GM21737 (cell line): ENCODE measurements around the gene ZNF281.

Experiments used
- ATAC-seq: cut with Tn5 transposase; IDR thresholded peaks from one replicate; pipeline ENCODE4 v1.9.1; 2021; ENCODE audit warnings: mild to moderate bottlenecking, moderate library complexity; ENCODE audit not compliant: unreplicated experiment

ZNF281 gene

DNA sequence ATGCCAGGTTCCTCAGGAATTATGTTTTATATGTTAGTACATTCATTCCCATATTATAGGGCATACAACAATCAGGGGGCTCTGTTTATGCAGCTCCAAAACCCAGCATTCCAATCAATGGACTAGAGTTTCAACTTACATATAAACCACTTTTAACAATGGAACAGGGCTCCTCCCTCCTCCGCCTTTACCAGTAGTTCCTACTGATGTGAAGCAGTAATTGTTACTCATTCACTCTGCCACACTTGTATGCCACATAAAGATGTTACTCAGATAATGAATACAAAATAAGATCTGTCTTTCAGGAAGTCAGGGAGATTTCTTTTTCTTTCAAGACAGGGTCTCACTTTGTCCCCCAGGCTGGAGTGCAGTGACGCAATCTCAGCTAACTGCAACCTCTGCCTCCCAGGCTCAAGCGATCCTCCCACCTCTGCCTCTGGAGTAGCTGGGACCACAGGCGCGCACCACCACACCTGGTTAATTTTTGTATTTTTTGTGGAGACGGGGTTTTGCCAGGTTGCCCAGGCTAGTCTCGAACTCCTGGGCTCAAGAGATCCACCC is 17.1 kb downstream of the ZNF281 start:
- no peak for ATAC-seq

- ATAC-seq: no peak
Observed at GRCh38 chr1:200391747-200392146, 18.1 kb downstream of the ZNF281 start.

- ATAC-seq: no peak
Observed at GRCh38 chr1:200388791-200389190, 21.0 kb downstream of the ZNF281 start.

DNA sequence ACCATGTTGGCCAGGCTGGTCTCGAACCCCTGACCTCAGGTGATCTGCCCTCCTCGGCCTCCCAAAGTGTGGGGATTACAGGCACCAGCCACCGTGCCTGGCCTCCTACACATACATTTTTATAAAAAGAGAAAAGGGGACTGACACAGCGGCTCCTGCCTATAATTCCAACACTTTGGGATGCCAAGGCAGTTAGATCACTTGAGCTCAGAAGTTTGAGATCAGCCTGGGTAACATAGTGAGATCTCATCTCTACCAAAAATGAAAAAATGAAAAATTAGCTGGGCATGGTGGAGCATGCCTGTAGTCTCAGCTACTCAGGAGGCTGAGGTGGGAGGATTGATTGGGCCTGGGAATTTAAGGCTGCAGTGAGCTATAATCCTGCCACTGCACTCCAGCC is 23.4 kb downstream of the ZNF281 start:
- no peak for ATAC-seq

GRCh38 chr1:200384818-200385390 is 24.9 kb downstream of the ZNF281 start:
- ATAC-seq: peak; percentile 41

- ATAC-seq: no peak
Observed at GRCh38 chr1:200381256-200381984, 28.4 kb downstream of the ZNF281 start.

- ATAC-seq: peak; percentile 72
Observed at GRCh38 chr1:200380589-200381021, 29.2 kb downstream of the ZNF281 start.

- no peak for ATAC-seq
Observed at GRCh38 chr1:200379940-200380588, 29.8 kb downstream of the ZNF281 start.

DNA sequence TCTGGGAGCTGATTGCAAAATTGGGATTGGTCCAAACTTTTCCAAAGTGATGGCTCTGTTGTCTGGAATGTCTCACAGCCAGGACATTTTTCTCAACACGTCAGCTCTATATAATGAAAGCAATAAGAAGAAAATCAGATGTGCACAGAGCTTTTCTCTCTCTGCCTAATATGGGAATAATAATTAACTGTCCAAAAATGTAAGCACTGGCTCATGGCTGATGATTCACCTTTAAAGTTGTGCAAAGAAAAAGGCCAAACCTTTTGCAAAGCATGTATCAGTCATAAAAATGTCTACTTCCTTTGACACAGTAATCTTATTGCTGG is 30.4 kb downstream of the ZNF281 start:
- no peak for ATAC-seq

GRCh38 chr1:200378096-200378495 is 31.7 kb downstream of the ZNF281 start:
- ATAC-seq: no peak

DNA sequence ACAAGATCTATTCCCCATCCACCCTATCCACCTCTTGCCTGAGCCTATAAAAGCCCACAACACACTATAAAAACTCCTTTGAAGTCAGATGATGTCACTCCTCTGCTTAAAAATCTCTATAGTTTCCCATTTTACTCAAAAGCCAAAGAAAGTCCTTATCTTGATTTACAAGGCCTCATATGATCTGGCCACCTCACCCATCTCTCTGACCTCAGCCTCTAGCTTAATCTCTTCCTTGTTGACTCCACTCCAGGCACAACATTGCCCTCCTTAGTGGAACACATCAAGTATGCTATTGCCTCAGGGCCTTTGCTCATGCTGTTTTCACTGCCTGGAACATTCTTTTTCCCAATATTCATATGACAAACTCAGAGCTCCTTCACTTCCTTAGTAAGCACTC is 33.3 kb downstream of the ZNF281 start:
- ATAC-seq: no peak

- ATAC-seq: no peak
Observed at GRCh38 chr1:200374569-200375295, 35.1 kb downstream of the ZNF281 start.

GRCh38 chr1:200373811-200374231 is 36.0 kb downstream of the ZNF281 start:
- no peak for ATAC-seq

GRCh38 chr1:200372885-200373181 is 37.0 kb downstream of the ZNF281 start:
- ATAC-seq: no peak

DNA sequence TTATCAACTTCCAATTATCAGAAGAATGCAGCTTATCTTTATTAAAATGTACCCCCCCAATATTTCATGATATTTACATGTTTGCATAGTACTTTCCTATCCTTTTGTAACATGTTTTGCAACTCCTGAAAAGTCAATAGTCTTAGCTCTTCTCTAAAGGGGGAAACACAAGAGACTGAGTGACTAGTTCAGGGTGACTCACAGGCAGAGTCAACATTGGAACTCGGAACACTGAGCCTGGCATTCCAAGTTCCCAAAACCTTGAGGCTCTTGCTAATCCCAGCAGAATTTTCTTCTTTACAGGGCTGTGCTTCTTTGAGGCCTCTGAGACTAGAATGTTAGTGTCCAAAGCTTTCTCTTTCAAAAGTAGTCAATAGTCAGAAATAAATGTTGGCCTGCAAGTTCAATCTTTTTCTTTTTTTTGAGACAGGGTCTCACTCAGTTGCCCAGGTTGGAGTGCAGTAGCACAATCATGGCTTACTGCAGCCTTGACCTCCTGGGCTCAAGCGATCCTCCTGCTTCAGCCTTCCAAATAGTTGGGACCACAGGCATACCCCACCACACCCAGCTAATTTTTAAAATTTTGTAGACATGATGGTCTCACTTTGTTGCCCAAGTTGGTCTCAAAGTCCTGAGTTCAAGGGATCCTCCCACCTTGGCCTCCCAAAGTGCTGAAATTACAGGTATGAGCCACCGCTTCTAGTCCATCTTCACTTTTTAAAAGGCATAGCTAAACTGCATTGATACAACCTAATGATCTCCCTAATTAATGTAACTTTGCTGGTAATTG is 37.5 kb downstream of the ZNF281 start:
- no peak for ATAC-seq

DNA sequence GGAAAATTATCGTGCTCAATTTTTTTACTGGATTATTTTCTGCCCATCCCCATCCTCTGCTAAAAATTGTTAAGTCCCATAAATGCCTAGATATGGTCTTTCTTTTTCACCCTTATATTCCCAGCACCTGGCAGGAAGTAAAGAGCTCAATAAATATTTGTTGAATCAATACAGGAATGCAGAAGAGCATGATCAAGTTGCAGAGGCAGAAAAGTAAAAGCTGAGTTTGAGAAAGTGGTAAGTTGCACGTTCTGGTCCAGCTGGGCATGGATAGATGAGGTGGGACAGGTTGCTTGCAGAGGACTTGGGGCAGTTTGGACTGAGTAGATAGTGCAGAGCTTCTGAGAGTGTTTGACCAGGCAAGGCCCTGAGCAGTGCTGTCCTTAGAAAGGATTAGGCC is 40.1 kb downstream of the ZNF281 start:
- no peak for ATAC-seq

GRCh38 chr1:200369131-200369530 is 40.7 kb downstream of the ZNF281 start:
- no peak for ATAC-seq

GRCh38 chr1:200368556-200368955 is 41.3 kb downstream of the ZNF281 start:
- ATAC-seq: no peak

- no peak for ATAC-seq
Observed at GRCh38 chr1:200367841-200368534, 41.8 kb downstream of the ZNF281 start.

- ATAC-seq: no peak
Observed at GRCh38 chr1:200366577-200367253, 43.1 kb downstream of the ZNF281 start.
